Suprapubic skin (tissue), 4 donors: ENCODE results near the gene A2ML1.
"Not testable (repeated sequence)": the region's sequence is repeated elsewhere in the genome, so short reads cannot be mapped to it uniquely, and the experiment has no call there.

ENCODE experiments used
- POLR2A ChIP-seq, 2 donors: fragments of 450-650 bp; IDR thresholded peaks; one replicate each; pipeline ENCODE4 v1.6.1; 2017; ENCODE audit warnings: antibody characterized with exemption in 2 of 2, mild to moderate bottlenecking in 2 of 2, moderate library complexity in 2 of 2
- POLR2AphosphoS5 ChIP-seq, 3 donors: sonication (generic); formaldehyde crosslinking; IDR thresholded peaks; one replicate each; pipeline ENCODE4 v1.6.1; 2017; ENCODE audit warnings: antibody characterized with exemption in 3 of 3
- TF ChIP-seq, protein P1 (sequence below), 2 donors: fragments of 200-600 bp in 1 of 2; fragments of 450-650 bp in 1 of 2; sonication (generic) in 1 of 2; IDR thresholded peaks; one replicate each; pipeline ENCODE4 v1.5.1; 2016 to 2019; ENCODE audit warnings: antibody characterized with exemption in 2 of 2, mild to moderate bottlenecking in 1 of 2, moderate library complexity in 1 of 2

DNA sequence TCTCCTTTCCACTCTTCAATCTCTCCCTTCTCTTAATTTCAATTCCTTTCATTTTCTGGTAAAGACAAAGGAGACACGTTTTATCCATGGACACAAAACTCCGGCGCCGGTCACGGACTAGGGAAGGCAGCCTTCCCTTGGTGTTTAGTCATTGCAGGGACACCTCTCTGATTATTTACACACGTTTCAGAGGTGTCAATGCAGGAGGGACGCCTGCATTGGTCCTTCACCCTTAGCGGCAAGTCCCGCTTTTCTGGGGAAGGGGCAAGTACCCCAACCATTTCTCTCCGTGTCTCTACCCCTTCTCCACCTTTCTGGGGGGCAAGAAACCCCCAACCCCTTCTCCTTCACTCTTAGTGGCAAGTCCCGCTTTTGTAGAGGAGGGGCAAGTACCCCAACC lies 16.9 kb upstream of the A2ML1 start:
- not testable (repeated sequence) for TF ChIP-seq POLR2AphosphoS5, POLR2A (IDR thresholded peaks at IDR 0.05)
- TF ChIP-seq, protein P1, sequence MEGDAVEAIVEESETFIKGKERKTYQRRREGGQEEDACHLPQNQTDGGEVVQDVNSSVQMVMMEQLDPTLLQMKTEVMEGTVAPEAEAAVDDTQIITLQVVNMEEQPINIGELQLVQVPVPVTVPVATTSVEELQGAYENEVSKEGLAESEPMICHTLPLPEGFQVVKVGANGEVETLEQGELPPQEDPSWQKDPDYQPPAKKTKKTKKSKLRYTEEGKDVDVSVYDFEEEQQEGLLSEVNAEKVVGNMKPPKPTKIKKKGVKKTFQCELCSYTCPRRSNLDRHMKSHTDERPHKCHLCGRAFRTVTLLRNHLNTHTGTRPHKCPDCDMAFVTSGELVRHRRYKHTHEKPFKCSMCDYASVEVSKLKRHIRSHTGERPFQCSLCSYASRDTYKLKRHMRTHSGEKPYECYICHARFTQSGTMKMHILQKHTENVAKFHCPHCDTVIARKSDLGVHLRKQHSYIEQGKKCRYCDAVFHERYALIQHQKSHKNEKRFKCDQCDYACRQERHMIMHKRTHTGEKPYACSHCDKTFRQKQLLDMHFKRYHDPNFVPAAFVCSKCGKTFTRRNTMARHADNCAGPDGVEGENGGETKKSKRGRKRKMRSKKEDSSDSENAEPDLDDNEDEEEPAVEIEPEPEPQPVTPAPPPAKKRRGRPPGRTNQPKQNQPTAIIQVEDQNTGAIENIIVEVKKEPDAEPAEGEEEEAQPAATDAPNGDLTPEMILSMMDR (IDR thresholded peaks at IDR 0.05) = not testable (repeated sequence)
